ENCODE results near the gene CPNE9.

The CPNE9 gene

GRCh38 chr3:9727041-9727595, 23.5 kb downstream of the CPNE9 start:
- Histone ChIP-seq H3K9me3 (ENCODE audit: insufficient read depth, low read length) (no peaks in the 10 kb centered on the region), H3K27me3 (ENCODE audit: low read depth, low read length) (no peaks in the 10 kb centered on the region), H3K79me2 (ENCODE audit: low read length) (peaks cover 5% of the 10 kb centered on the region), H3K36me3 (replicated peaks; ENCODE audit: low read depth, low read length) (no peaks in the 10 kb centered on the region), H3K4me3 (ENCODE audit: low read length) (peak overlapping the region; percentile 52), H2AFZ (ENCODE audit: low read depth, low read length) (peak overlapping the region; percentile 41; the same call in 1 of the 2 replicates), H3K4me1 (ENCODE audit: low read length) (peaks cover 3% of the 10 kb centered on the region), H4K20me1 (ENCODE audit: insufficient read depth, low read length) (no peaks in the 10 kb centered on the region), H3K9ac (ENCODE audit: low read length) (no peak overlapping the region), H3K27ac (ENCODE audit: low read length) (no peak overlapping the region), H3K4me2 (ENCODE audit: low read length) (peak overlapping the region; percentile 50)
- peak; percentile 55 for TF ChIP-seq CTCF (IDR thresholded peaks at IDR 0.05; ENCODE audit: low read depth, low read length)
- TF ChIP-seq EZH2phosphoT487 (IDR thresholded peaks at IDR 0.05; ENCODE audit: low read depth), result no peak

GRCh38 chr3:9727743-9728142, 24.1 kb downstream of the CPNE9 start:
- Histone ChIP-seq H3K79me2 (ENCODE audit: low read length) (peaks cover 12% of the 10 kb centered on the region), H2AFZ (ENCODE audit: low read depth, low read length) (0 out of 2 replicates have a peak overlapping the region, but pooled peaks have one; percentile 41), H3K4me3 (ENCODE audit: low read length) (no peak overlapping the region), H3K9me3 (ENCODE audit: insufficient read depth, low read length) (no peaks in the 10 kb centered on the region), H3K9ac (ENCODE audit: low read length) (no peak overlapping the region), H4K20me1 (ENCODE audit: insufficient read depth, low read length) (peaks cover 5% of the 10 kb centered on the region), H3K27me3 (ENCODE audit: low read depth, low read length) (no peaks in the 10 kb centered on the region), H3K36me3 (replicated peaks; ENCODE audit: low read depth, low read length) (no peaks in the 10 kb centered on the region), H3K4me1 (ENCODE audit: low read length) (peaks cover 7% of the 10 kb centered on the region), H3K4me2 (ENCODE audit: low read length) (no peak overlapping the region), H3K27ac (ENCODE audit: low read length) (no peak overlapping the region)
- TF ChIP-seq EZH2phosphoT487 (IDR thresholded peaks at IDR 0.05; ENCODE audit: low read depth), result no peak
- TF ChIP-seq CTCF (IDR thresholded peaks at IDR 0.05; ENCODE audit: low read depth, low read length), result no peak

DNA sequence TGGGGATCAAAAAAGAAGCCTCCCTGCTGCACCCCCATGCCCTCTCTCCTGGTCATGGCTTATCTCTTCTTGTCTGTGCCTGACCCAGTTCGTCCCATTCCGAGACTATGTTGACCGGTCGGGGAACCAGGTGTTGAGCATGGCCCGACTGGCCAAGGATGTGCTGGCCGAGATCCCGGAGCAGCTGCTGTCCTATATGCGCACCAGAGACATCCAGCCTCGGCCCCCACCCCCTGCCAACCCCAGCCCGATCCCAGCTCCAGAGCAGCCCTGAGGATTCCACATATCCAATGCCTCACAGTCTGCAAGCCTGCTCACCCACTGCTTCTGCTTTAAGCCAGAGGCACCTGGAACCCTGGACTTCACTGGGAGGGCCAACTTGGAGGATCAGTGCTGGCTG, 25.8 kb downstream of the CPNE9 start:
- H3K36me3 ChIP-seq (replicated peaks; ENCODE audit: low read depth, low read length), result no peaks in the 10 kb centered on the region
- H3K4me2 ChIP-seq (ENCODE audit: low read length), result no peak overlapping the region

More for the DNA sequence above, 25.8 kb downstream of the CPNE9 start:
- no peak overlapping the region for H2AFZ ChIP-seq (ENCODE audit: low read depth, low read length)
- H3K27me3 ChIP-seq (ENCODE audit: low read depth, low read length), result no peaks in the 10 kb centered on the region
- peaks cover 12% of the 10 kb centered on the region for H3K4me1 ChIP-seq (ENCODE audit: low read length)
- H3K27ac ChIP-seq (ENCODE audit: low read length), result no peak overlapping the region
- TF ChIP-seq EZH2phosphoT487 (IDR thresholded peaks at IDR 0.05; ENCODE audit: low read depth) (no peak), CTCF (IDR thresholded peaks at IDR 0.05; ENCODE audit: low read depth, low read length) (no peak)
- no peaks in the 10 kb centered on the region for H3K9me3 ChIP-seq (ENCODE audit: insufficient read depth, low read length)
- H3K79me2 ChIP-seq (ENCODE audit: low read length), result peaks cover 28% of the 10 kb centered on the region
- H3K4me3 ChIP-seq (ENCODE audit: low read length), result no peak overlapping the region
- H3K9ac ChIP-seq (ENCODE audit: low read length), result no peak overlapping the region
- H4K20me1 ChIP-seq (ENCODE audit: insufficient read depth, low read length), result peaks cover 19% of the 10 kb centered on the region

Measured in OCI-LY3 (cell line).